Uterus (tissue), 2 donors: Measurements from ENCODE around the gene PLK1.

Source experiments
- CTCF ChIP-seq, 4 experiments: fragments of 200-600 bp in 2 of 4; fragments of 450-650 bp in 2 of 4; sonication (generic) in 2 of 4; IDR thresholded peaks; one replicate each; pipeline ENCODE4 v1.5.1; 2016 to 2019; ENCODE audit warnings: antibody characterized with exemption in 4 of 4, mild to moderate bottlenecking in 2 of 4, moderate library complexity in 1 of 4
- POLR2A ChIP-seq, 2 donors: fragments of 450-650 bp; IDR thresholded peaks; one replicate each; pipeline ENCODE4 v1.6.1; 2016; ENCODE audit warnings: antibody characterized with exemption in 2 of 2, mild to moderate bottlenecking in 1 of 2, moderate library complexity in 1 of 2

- TF ChIP-seq CTCF (IDR thresholded peaks at IDR 0.05) (no peak), POLR2A (IDR thresholded peaks at IDR 0.05) (no peak)
Observed at GRCh38 chr16:23705517-23705902, 26.8 kb downstream of the PLK1 start.
